ENCODE data around the gene TTC39A.
"Not testable (repeated sequence)": the region's sequence is repeated elsewhere in the genome, so short reads cannot be mapped to it uniquely, and the experiment has no call there.

The TTC39A gene

DNA sequence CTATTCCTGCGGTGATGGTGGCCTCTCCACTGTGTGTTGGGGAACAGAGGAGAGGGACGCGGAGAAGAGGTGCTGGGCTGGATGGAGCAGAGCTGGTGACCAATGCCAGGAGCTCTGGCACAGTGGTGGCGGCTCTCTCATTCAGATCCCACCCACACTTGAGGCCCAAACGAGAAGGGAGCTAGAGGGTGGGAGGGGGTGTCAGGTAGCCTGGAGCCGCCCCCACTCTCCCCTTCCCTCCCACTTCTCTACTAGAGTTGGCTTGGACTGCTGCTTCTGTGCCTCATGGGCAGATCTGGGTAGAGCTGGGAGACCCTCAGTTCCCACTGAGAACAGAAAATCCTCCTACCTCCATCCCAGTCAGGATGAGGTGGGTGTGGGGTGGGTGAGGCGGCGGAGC is 3.5 kb downstream of the TTC39A start:
- H3K4me3 ChIP-seq (ENCODE audit: low read depth in 1 of 5, low read length in 5 of 5): no peak overlapping the region
- H3K9me3 ChIP-seq (ENCODE audit: control insufficient read depth in 5 of 5, low read length in 5 of 5): no peaks in the 10 kb centered on the region
- H3K27me3 ChIP-seq (ENCODE audit: control insufficient read depth in 5 of 5, insufficient read depth in 4 of 5, low read length in 5 of 5): peaks cover 0 to 17% (median 13%) of the 10 kb centered on the region in 5 donors
- H3K27ac ChIP-seq (ENCODE audit: low read depth, low read length): no peak overlapping the region
- no peaks in the 10 kb centered on the region for H3K36me3 ChIP-seq (ENCODE audit: control insufficient read depth in 5 of 5, insufficient read depth in 5 of 5, low read length in 5 of 5)
- H3K4me1 ChIP-seq (ENCODE audit: control insufficient read depth in 5 of 5, insufficient read depth in 5 of 5, low read length in 5 of 5): peaks cover 3 to 21% (median 10%) of the 10 kb centered on the region in 5 donors
- H3K9ac ChIP-seq (ENCODE audit: low read length in 5 of 5): no peak overlapping the region

DNA sequence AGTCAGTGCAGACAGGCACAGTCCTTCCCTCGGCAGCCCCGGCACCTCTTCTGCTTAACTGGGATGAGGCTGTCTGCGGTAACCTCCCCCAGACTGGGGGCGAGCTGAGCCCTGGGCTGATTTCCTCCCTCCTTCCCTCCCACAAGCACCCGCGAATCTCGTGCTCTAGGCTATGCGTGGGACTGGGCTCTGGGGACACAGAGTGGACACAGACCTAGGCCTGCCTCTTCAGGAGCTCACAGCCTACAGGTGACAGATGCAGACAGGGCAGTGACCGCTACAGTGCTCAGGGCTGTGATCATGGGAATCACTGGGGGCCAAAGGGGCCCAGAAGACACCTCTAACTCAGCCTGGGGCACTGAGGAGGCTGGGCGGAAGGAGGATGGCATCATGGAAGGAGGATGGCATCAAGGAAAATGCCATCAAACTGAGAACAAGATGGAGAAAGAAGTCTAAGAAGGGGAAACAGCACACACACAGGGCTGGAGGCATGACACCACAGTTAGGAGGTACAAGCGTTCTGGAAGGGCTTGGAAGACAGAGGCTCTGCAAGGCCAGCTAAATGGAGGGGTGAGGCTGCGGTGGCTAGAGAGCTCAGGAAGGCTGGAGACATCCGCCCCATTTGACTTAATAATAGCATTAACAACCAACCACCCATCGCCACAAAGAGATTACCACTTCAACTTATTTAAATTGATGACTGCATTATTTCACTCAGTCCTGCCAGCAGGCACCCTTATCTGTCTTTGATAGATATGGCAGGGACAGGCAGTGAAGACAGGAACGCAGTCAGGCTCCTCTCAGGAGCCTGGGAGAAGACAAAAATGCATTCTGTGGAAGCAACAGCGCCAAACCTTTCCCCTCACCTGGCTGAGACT is 4.2 kb downstream of the TTC39A start:
- peaks cover 3 to 17% (median 6%) of the 10 kb centered on the region in 5 donors for H3K4me1 ChIP-seq (ENCODE audit: control insufficient read depth in 5 of 5, insufficient read depth in 5 of 5, low read length in 5 of 5)
- H3K36me3 ChIP-seq (ENCODE audit: control insufficient read depth in 5 of 5, insufficient read depth in 5 of 5, low read length in 5 of 5): no peaks in the 10 kb centered on the region
- H3K27ac ChIP-seq (ENCODE audit: low read depth, low read length): no peak overlapping the region
- H3K27me3 ChIP-seq (ENCODE audit: control insufficient read depth in 5 of 5, insufficient read depth in 4 of 5, low read length in 5 of 5): peaks cover 0 to 13% (median 11%) of the 10 kb centered on the region in 5 donors
- no peak overlapping the region for H3K9ac ChIP-seq (ENCODE audit: low read length in 5 of 5)
- H3K9me3 ChIP-seq (ENCODE audit: control insufficient read depth in 5 of 5, low read length in 5 of 5): no peaks in the 10 kb centered on the region
- no peak overlapping the region for H3K4me3 ChIP-seq (ENCODE audit: low read depth in 1 of 5, low read length in 5 of 5)

DNA sequence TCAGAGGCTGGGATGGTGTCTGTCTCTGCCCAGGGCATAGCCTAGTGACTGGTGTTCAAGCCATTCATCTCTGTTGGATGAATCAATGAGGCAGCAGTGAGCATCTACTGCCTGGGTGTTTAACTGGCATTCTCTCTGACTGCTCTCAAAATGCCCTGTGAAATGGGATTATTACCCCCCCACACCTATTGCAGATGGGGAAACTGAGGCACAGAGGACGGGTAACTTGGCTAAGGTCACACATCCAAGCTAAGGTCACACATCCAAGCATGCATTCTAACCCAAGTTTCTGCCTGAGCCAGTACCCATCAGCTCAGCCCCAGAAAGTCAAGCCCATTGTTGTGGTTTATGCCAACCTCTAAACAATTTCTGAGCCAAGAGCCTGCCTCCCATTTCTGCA is 5.0 kb downstream of the TTC39A start:
- Histone ChIP-seq H3K9ac (ENCODE audit: low read length in 5 of 5) (no peak overlapping the region), H3K36me3 (ENCODE audit: control insufficient read depth in 5 of 5, insufficient read depth in 5 of 5, low read length in 5 of 5) (no peaks in the 10 kb centered on the region), H3K4me1 (ENCODE audit: control insufficient read depth in 5 of 5, insufficient read depth in 5 of 5, low read length in 5 of 5) (peaks cover 0 to 10% (median 0%) of the 10 kb centered on the region in 5 donors), H3K4me3 (ENCODE audit: low read depth in 1 of 5, low read length in 5 of 5) (no peak overlapping the region), H3K27ac (ENCODE audit: low read depth, low read length) (no peak overlapping the region), H3K9me3 (ENCODE audit: control insufficient read depth in 5 of 5, low read length in 5 of 5) (no peaks in the 10 kb centered on the region), H3K27me3 (ENCODE audit: control insufficient read depth in 5 of 5, insufficient read depth in 4 of 5, low read length in 5 of 5) (peaks cover 0 to 7% (median 5%) of the 10 kb centered on the region in 5 donors)

DNA sequence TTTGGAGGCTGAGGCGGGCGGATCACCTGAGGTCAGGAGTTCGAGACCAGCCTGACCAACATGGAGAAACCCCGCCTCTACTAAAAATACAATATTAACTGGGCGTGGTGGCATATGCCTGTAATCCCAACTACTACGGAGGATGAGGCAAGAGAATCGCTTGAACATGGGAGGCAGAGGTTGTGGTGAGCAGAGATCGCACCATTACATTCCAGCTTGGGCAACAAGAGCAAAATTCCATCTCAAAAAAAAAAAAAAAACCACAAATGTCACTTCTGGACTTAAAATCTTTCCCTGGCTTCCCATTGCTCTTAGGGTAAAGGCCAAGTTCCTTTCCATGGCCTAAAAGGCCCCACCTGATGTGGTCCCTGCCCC is 5.4 kb downstream of the TTC39A start:
- not testable (repeated sequence) for H3K27ac ChIP-seq (ENCODE audit: low read depth, low read length); H3K4me3 ChIP-seq (ENCODE audit: low read depth in 1 of 5, low read length in 5 of 5); H3K27me3 ChIP-seq (ENCODE audit: control insufficient read depth in 5 of 5, insufficient read depth in 4 of 5, low read length in 5 of 5); H3K36me3 ChIP-seq (ENCODE audit: control insufficient read depth in 5 of 5, insufficient read depth in 5 of 5, low read length in 5 of 5); H3K9ac ChIP-seq (ENCODE audit: low read length in 5 of 5); H3K4me1 ChIP-seq (ENCODE audit: control insufficient read depth in 5 of 5, insufficient read depth in 5 of 5, low read length in 5 of 5); H3K9me3 ChIP-seq (ENCODE audit: control insufficient read depth in 5 of 5, low read length in 5 of 5)

DNA sequence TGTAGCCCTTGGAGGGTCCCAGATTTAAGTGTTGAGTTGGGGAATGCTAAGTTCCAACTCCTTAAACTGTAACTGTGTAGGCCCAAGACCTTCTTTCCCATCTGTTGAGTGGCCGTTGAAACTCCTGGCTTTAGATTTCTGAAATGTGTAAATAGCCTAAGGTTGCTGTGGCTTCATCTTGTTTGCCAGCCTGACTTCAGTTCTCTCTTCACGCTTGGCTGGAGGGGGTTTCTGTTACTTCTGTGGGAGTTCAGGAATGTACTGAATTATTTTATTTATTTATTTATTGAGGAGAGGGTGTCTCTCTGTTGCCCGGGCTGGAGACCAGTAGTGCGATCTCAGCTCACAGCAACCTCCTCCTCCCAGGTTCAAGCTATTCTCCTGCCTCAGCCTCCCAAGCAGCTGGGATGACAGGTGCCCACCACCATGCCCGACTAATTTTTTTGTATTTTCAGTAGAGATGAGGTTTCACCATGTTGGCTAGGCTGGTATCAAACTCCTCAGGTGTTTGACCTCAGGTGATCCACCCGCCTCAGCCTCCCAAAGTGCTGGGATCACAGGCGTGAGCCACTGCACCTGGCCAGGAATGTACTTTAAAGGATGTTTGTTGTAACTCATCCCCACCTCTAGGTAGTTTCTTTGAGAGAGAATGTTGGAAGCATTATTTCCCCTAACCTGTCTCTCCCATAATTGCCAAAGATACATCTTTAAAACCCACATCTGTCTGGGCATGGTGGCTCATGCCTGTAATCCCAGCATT is 5.9 kb downstream of the TTC39A start:
- Histone ChIP-seq H3K9me3 (ENCODE audit: control insufficient read depth in 5 of 5, low read length in 5 of 5) (no peaks in the 10 kb centered on the region), H3K36me3 (ENCODE audit: control insufficient read depth in 5 of 5, insufficient read depth in 5 of 5, low read length in 5 of 5) (no peaks in the 10 kb centered on the region), H3K27ac (ENCODE audit: low read depth, low read length) (no peak overlapping the region), H3K27me3 (ENCODE audit: control insufficient read depth in 5 of 5, insufficient read depth in 4 of 5, low read length in 5 of 5) (peaks cover 0 to 4% (median 0%) of the 10 kb centered on the region in 5 donors), H3K4me3 (ENCODE audit: low read depth in 1 of 5, low read length in 5 of 5) (no peak overlapping the region), H3K4me1 (ENCODE audit: control insufficient read depth in 5 of 5, insufficient read depth in 5 of 5, low read length in 5 of 5) (peaks cover 0 to 3% (median 0%) of the 10 kb centered on the region in 5 donors), H3K9ac (ENCODE audit: low read length in 5 of 5) (no peak overlapping the region)

DNA sequence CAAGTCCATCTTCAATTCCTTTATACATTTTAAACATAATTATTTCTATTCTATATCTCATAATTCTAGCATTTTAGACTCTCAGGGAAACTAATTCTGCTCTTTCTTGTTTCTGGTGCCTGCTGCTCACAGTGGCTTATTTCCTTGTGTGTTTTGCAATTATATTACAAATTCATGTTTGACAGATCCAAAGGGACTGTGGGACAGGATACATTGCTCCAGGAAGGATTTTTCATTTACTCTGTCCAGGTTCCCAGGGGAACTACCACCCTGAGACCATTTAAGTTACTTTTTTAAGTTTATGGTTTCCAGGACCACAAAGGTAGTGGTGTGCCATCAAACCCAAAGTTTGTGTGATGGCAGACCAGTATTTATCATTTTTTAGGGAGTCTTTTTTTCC is 6.6 kb downstream of the TTC39A start:
- H3K27ac ChIP-seq (ENCODE audit: low read depth, low read length): no peak overlapping the region
- no peak overlapping the region for H3K9ac ChIP-seq (ENCODE audit: low read length in 5 of 5)
- no peak overlapping the region for H3K4me3 ChIP-seq (ENCODE audit: low read depth in 1 of 5, low read length in 5 of 5)
- H3K4me1 ChIP-seq (ENCODE audit: control insufficient read depth in 5 of 5, insufficient read depth in 5 of 5, low read length in 5 of 5): no peaks in the 10 kb centered on the region
- H3K27me3 ChIP-seq (ENCODE audit: control insufficient read depth in 5 of 5, insufficient read depth in 4 of 5, low read length in 5 of 5): no peaks in the 10 kb centered on the region
- H3K36me3 ChIP-seq (ENCODE audit: control insufficient read depth in 5 of 5, insufficient read depth in 5 of 5, low read length in 5 of 5): no peaks in the 10 kb centered on the region
- no peaks in the 10 kb centered on the region for H3K9me3 ChIP-seq (ENCODE audit: control insufficient read depth in 5 of 5, low read length in 5 of 5)

DNA sequence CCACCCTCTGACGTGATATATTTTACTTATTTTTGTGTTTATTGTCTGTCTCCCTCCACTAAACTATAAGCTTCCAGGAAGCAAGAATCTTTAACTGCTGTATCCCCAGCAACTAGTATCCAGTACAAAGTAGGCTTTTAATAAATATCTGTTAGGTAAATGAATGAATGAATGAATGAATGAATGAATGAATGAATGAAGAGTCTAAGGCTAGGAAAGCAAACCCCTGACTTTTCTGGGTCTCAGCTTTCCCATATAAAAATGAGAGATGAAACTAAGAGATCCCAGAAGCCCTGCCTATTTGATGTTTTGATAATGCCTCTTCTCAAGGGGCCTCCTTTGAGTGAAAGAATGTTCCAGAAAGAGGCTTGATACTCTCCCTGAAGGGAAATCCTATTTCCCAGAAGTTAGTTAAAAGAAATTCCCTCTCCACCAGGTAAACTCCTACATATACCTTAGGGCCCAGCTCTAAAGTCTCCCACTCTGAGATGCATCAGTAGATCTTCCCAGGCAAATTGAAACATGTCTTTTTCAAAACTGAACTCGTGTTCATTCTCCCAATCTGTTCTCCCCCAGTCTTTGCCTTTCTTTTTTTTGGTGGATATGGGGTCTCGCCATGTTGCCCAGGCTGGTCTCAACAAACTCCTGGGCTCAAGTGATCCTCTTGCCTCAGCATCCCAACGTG is 7.8 kb downstream of the TTC39A start:
- H3K27ac ChIP-seq (ENCODE audit: low read depth, low read length): no peak overlapping the region
- no peaks in the 10 kb centered on the region for H3K27me3 ChIP-seq (ENCODE audit: control insufficient read depth in 5 of 5, insufficient read depth in 4 of 5, low read length in 5 of 5)
- no peak overlapping the region for H3K9ac ChIP-seq (ENCODE audit: low read length in 5 of 5)
- no peaks in the 10 kb centered on the region for H3K4me1 ChIP-seq (ENCODE audit: control insufficient read depth in 5 of 5, insufficient read depth in 5 of 5, low read length in 5 of 5)
- no peaks in the 10 kb centered on the region for H3K36me3 ChIP-seq (ENCODE audit: control insufficient read depth in 5 of 5, insufficient read depth in 5 of 5, low read length in 5 of 5)
- no peak overlapping the region for H3K4me3 ChIP-seq (ENCODE audit: low read depth in 1 of 5, low read length in 5 of 5)
- no peaks in the 10 kb centered on the region for H3K9me3 ChIP-seq (ENCODE audit: control insufficient read depth in 5 of 5, low read length in 5 of 5)

DNA sequence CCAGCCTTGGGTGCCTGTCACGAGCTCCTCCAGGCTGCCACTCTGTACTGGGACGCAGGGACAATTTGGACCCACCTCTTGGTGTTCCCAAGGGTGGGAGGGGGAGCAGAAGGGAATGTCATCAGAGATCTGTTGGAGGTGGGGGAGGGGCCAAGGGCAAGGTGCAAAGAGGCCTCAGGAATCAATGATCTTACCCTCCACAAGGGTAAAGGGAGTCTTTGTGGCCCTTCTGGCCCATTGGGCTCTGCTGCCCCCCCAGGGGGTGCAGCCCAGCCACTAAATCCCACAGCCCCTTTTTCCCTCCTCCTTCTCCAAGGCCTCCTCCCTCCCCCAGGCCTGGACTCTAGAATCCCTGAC is 8.5 kb downstream of the TTC39A start:
- no peaks in the 10 kb centered on the region for H3K27me3 ChIP-seq (ENCODE audit: control insufficient read depth in 5 of 5, insufficient read depth in 4 of 5, low read length in 5 of 5)
- H3K9me3 ChIP-seq (ENCODE audit: control insufficient read depth in 5 of 5, low read length in 5 of 5): no peaks in the 10 kb centered on the region
- no peaks in the 10 kb centered on the region for H3K36me3 ChIP-seq (ENCODE audit: control insufficient read depth in 5 of 5, insufficient read depth in 5 of 5, low read length in 5 of 5)
- H3K9ac ChIP-seq (ENCODE audit: low read length in 5 of 5): no peak overlapping the region
- no peak overlapping the region for H3K4me3 ChIP-seq (ENCODE audit: low read depth in 1 of 5, low read length in 5 of 5)
- H3K4me1 ChIP-seq (ENCODE audit: control insufficient read depth in 5 of 5, insufficient read depth in 5 of 5, low read length in 5 of 5): no peaks in the 10 kb centered on the region
- no peak overlapping the region for H3K27ac ChIP-seq (ENCODE audit: low read depth, low read length)

DNA sequence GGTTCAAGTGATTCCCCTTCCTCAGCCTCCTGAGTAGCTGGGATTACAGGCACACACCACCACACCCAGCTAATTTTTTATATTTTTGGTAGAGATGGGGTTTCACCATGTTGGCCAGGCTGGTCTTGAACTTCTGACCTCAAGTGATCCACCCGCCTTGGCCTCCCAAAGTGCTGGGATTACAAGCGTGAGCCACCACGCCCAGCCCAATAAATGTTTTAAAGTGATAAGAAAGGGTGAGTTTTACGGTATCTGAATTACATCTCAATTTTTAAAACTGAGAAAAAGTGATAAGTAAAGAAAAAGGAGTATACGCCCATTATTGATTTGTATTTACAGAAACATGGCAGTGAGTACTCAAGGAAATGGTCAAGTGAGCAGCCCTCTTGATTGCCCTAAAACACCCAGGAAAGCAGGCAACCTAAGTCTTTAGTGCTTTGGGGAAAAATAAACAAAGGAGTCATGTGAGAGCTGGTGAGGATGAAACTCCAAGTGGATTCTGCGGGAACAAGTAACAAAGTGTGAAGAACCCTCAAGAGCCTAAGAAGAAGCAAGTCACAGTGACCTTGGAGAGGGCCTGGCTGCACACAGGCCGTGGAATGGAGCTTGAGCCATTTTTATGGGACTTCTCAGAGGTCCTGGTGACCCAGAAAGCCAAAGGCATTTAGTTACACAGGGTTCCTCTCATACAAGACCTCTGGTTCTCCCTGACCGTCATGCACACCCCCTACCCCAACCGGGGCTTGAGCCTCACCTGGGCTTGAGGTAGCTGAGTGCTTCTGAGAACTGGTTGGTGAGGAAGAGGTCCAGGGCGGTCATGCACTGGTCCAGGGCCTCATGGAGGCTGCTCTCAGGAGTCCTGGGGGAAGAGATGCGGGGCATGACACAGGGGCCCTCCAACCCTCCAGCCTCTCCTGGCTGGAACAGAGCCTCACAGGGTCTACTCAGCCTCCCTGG is 9.1 kb downstream of the TTC39A start:
- H3K9me3 ChIP-seq (ENCODE audit: control insufficient read depth in 5 of 5, low read length in 5 of 5): no peaks in the 10 kb centered on the region
- H3K36me3 ChIP-seq (ENCODE audit: control insufficient read depth in 5 of 5, insufficient read depth in 5 of 5, low read length in 5 of 5): no peaks in the 10 kb centered on the region
- no peaks in the 10 kb centered on the region for H3K4me1 ChIP-seq (ENCODE audit: control insufficient read depth in 5 of 5, insufficient read depth in 5 of 5, low read length in 5 of 5)
- no peak overlapping the region for H3K9ac ChIP-seq (ENCODE audit: low read length in 5 of 5)
- no peak overlapping the region for H3K27ac ChIP-seq (ENCODE audit: low read depth, low read length)
- no peak overlapping the region for H3K4me3 ChIP-seq (ENCODE audit: low read depth in 1 of 5, low read length in 5 of 5)
- no peaks in the 10 kb centered on the region for H3K27me3 ChIP-seq (ENCODE audit: control insufficient read depth in 5 of 5, insufficient read depth in 4 of 5, low read length in 5 of 5)
